SK-N-SH (cell line): ENCODE results near the gene TRNT1. TPM values are rescaled to one million over a fixed set of nuclear protein-coding genes. Genes with fewer than 3 reads are reported as not detected.

Source experiments
- CTCF ChIA-PET: fragments of 300-600, 350-600 bp; formaldehyde crosslinking; extraction: SDS; loops from one replicate; lab custom pipeline; 2021; lab: Yijun Ruan, JAX
- POLR2A ChIA-PET: fragments of 350-600 bp; sonication (Branson Sonifier 250); formaldehyde crosslinking; extraction: SDS; loops from one replicate; lab custom pipeline; 2020; ENCODE audit warnings: antibody characterized with exemption, inconsistent platforms; lab: Yijun Ruan, JAX
- DNase-seq: peaks from one replicate; pipeline ENCODE4 v3.0.0; 2012
- H2AFZ ChIP-seq: fragments of 200-600 bp; sonication (generic); 2 replicates; pipeline ENCODE4 v1.8.1; 2016; ENCODE audit warnings: antibody characterized with exemption, mild to moderate bottlenecking, low read depth
- H3F3A ChIP-seq: fragments of 200-600 bp; sonication (generic); replicated peaks from 2 replicates; pipeline ENCODE3; 2016; ENCODE audit warnings: antibody characterized with exemption, mild to moderate bottlenecking; ENCODE audit not compliant: insufficient read depth
- H3K27ac ChIP-seq, 2 experiments: fragments of 200-500 bp in 1 of 2; fragments of 200-600 bp in 1 of 2; sonication (Bioruptor generic) in 1 of 2; sonication (generic), shearing (Covaris generic) in 1 of 2; 2 replicates each; pipeline versions ENCODE4 v1.5.1 to v1.6.1; 2014 to 2016; ENCODE audit warnings: low read depth in 2 of 2, inconsistent platforms in 1 of 2, low read length in 1 of 2, mild to moderate bottlenecking in 1 of 2, mixed read lengths in 1 of 2
- H3K27me3 ChIP-seq: fragments of 200-600 bp; sonication (generic), shearing (Covaris generic); 2 replicates; pipeline ENCODE4 v1.6.1; 2016; ENCODE audit warnings: mixed run types; ENCODE audit not compliant: insufficient read depth
- H3K36me3 ChIP-seq, 2 experiments: fragments of 200-500 bp in 1 of 2; fragments of 200-600 bp in 1 of 2; sonication (Bioruptor generic) in 1 of 2; sonication (generic) in 1 of 2; replicated peaks in 1 of 2; 2 replicates each; pipeline versions ENCODE3 to v1.5.1; 2014 to 2016; ENCODE audit warnings: low read length in 1 of 2, mild to moderate bottlenecking in 1 of 2; ENCODE audit not compliant: insufficient read depth in 2 of 2, control insufficient read depth in 1 of 2
- H3K4me1 ChIP-seq, 2 experiments: fragments of 200-500 bp in 1 of 2; fragments of 200-600 bp in 1 of 2; sonication (Bioruptor generic) in 1 of 2; sonication (generic), shearing (Covaris generic) in 1 of 2; 2 replicates each; pipeline versions ENCODE4 v1.5.1 to v1.6.1; 2014 to 2016; ENCODE audit warnings: low read depth in 1 of 2, low read length in 1 of 2, mixed run types in 1 of 2; ENCODE audit not compliant: insufficient read depth in 2 of 2, control insufficient read depth in 1 of 2
- H3K4me2 ChIP-seq: fragments of 200-600 bp; sonication (generic), shearing (Covaris generic); 2 replicates; pipeline ENCODE4 v1.6.1; 2017; ENCODE audit warnings: mixed run types
- H3K4me3 ChIP-seq, 2 experiments: fragments of 200-500 bp in 1 of 2; fragments of 200-600 bp in 1 of 2; sonication (Bioruptor generic) in 1 of 2; sonication (generic), shearing (Covaris generic) in 1 of 2; 2 replicates each; pipeline versions ENCODE4 v1.5.1 to v1.8.1; 2014 to 2016; ENCODE audit warnings: low read depth in 2 of 2, inconsistent platforms in 1 of 2, low read length in 1 of 2, mild to moderate bottlenecking in 1 of 2, mixed read lengths in 1 of 2, moderate library complexity in 1 of 2
- H3K79me2 ChIP-seq: fragments of 200-600 bp; sonication (generic); 2 replicates; pipeline ENCODE4 v1.8.1; 2017; ENCODE audit warnings: mild to moderate bottlenecking; ENCODE audit not compliant: insufficient read depth
- H3K9ac ChIP-seq: fragments of 200-600 bp; sonication (generic); 2 replicates; pipeline ENCODE4 v1.6.1; 2017; ENCODE audit warnings: mixed run types
- H3K9me2 ChIP-seq: fragments of 200-600 bp; sonication (generic); 2 replicates; pipeline ENCODE4 v1.6.1; 2017; ENCODE audit warnings: mixed run types
- H3K9me3 ChIP-seq: fragments of 200-600 bp; sonication (generic); 2 replicates; pipeline ENCODE4 v1.6.1; 2017; ENCODE audit warnings: mixed run types, mild to moderate bottlenecking, moderate library complexity
- H4K20me1 ChIP-seq: fragments of 200-600 bp; sonication (generic); 2 replicates; pipeline ENCODE4 v1.6.1; 2017; ENCODE audit warnings: mild to moderate bottlenecking, mixed run types; ENCODE audit not compliant: insufficient read depth
- FOSL2 ChIP-seq: IDR thresholded peaks from 2 replicates; pipeline ENCODE4 v1.4.0; 2012; ENCODE audit warnings: low read depth, mild to moderate bottlenecking, moderate library complexity, borderline replicate concordance
- FOXJ3 ChIP-seq: sonication (generic); formaldehyde crosslinking; IDR thresholded peaks from 2 replicates; pipeline ENCODE4 v1.5.1; 2020; ENCODE audit warnings: mild to moderate bottlenecking, missing genetic modification reagents
- JUND ChIP-seq: IDR thresholded peaks from 2 replicates; pipeline ENCODE4 v1.4.0; 2012
- MXI1 ChIP-seq: IDR thresholded peaks from 2 replicates; pipeline ENCODE4 v1.6.1; 2012; ENCODE audit warnings: mild to moderate bottlenecking, low read depth, low read length, improper control_type of control experiment
- NRF1 ChIP-seq: IDR thresholded peaks from 2 replicates; pipeline ENCODE4 v1.6.1; 2012; ENCODE audit warnings: low read depth, mild to moderate bottlenecking, low read length
- RXRA ChIP-seq: IDR thresholded peaks from 2 replicates; pipeline ENCODE4 v1.4.0; 2012; ENCODE audit warnings: low read depth, mild to moderate bottlenecking, borderline replicate concordance
- YY1 ChIP-seq: IDR thresholded peaks from 2 replicates; pipeline ENCODE4 v1.4.0; 2012; ENCODE audit warnings: low read depth, mild to moderate bottlenecking
- WGBS: methylation state at CpG from one replicate; pipeline ENCODE4 v1.1.6; 2017; ENCODE audit warnings: low lambda C conversion rate; 5-methylcytosine and 5-hydroxymethylcytosine counted together
- polyA plus RNA-seq, 3 experiments: library from polyadenylated mRNA; depleted of rRNA; stranded (reverse); fragments of >200 nt; gene quantifications; 2 replicates each; pipeline ENCODE4 v1.2.3, GENCODE V29; 2012
- TF ChIP-seq, protein P1 (sequence below): IDR thresholded peaks from 2 replicates; pipeline ENCODE4 v1.6.1; 2012; ENCODE audit warnings: mild to moderate bottlenecking, low read depth, low read length, moderate library complexity
- TF ChIP-seq, protein P2 (sequence below): fragments of 150-350 bp; IDR thresholded peaks from 2 replicates; pipeline ENCODE4 v1.6.1; 2017; ENCODE audit warnings: antibody characterized with exemption, low read length, low read depth, borderline replicate concordance
- TF ChIP-seq, protein P3 (sequence below): fragments of 200-600 bp; sonication (generic); IDR thresholded peaks from 2 replicates; pipeline ENCODE4 v1.6.1; 2017; ENCODE audit warnings: antibody characterized with exemption, mild to moderate bottlenecking, moderate library complexity
- TF ChIP-seq, protein P4 (sequence below): IDR thresholded peaks from 2 replicates; pipeline ENCODE4 v1.4.0; 2012; ENCODE audit warnings: low read depth
- TF ChIP-seq, protein P5 (sequence below): IDR thresholded peaks from 2 replicates; pipeline ENCODE4; 2012

Gene TRNT1
- polyA plus RNA-seq, 1 of the 3 experiments (the other 2 are of a cell fraction) = 7.4 TPM

DNA sequence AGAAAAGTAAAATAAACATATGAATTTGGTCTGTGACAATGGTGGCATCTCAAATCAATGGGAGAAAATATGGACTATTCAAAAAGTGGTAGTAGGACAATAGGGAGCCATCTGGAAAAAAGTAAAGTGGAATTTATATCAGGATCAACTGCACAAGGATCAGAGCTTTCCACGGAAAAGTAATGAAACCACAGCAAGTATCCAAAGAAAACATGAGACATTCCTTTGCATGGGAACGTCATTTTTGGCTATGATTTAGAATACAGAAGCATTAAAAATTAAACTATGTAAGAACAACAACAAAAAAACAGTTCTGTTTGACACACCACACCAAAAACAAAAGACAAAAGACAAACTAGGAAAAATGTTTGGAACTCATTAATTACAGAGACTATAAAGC, 34.1 kb downstream of the TRNT1 start (continued):
- TF ChIP-seq, protein P1, sequence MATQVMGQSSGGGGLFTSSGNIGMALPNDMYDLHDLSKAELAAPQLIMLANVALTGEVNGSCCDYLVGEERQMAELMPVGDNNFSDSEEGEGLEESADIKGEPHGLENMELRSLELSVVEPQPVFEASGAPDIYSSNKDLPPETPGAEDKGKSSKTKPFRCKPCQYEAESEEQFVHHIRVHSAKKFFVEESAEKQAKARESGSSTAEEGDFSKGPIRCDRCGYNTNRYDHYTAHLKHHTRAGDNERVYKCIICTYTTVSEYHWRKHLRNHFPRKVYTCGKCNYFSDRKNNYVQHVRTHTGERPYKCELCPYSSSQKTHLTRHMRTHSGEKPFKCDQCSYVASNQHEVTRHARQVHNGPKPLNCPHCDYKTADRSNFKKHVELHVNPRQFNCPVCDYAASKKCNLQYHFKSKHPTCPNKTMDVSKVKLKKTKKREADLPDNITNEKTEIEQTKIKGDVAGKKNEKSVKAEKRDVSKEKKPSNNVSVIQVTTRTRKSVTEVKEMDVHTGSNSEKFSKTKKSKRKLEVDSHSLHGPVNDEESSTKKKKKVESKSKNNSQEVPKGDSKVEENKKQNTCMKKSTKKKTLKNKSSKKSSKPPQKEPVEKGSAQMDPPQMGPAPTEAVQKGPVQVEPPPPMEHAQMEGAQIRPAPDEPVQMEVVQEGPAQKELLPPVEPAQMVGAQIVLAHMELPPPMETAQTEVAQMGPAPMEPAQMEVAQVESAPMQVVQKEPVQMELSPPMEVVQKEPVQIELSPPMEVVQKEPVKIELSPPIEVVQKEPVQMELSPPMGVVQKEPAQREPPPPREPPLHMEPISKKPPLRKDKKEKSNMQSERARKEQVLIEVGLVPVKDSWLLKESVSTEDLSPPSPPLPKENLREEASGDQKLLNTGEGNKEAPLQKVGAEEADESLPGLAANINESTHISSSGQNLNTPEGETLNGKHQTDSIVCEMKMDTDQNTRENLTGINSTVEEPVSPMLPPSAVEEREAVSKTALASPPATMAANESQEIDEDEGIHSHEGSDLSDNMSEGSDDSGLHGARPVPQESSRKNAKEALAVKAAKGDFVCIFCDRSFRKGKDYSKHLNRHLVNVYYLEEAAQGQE = no peak
- TF ChIP-seq MXI1 = no peak
- no peak for TF ChIP-seq JUND
- no peak for TF ChIP-seq YY1

DNA sequence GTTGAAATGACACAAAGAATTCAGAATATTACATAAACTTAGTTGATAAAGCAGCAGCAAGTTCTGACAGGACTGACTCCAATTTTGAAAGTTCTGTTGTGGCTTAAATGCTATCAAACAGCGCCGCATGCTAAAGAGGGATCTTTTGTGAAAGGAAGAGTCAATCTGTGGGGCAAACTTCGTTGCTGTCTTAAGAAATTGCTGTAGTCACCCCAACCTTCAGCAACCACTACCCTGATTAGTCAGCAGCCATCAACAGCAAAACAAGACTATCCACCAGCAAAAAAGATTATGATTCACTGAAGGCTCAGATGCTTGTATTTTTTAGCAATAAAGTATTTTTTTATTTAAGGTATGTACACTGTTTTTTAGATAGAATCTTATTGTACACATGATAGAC, 38.5 kb downstream of the TRNT1 start:
- Histone ChIP-seq H2AFZ (no peak overlapping the region), H3K9ac (no peak overlapping the region), H3K9me2 (no peaks in the 10 kb centered on the region), H3K4me3 (no peak overlapping the region), H3K4me2 (no peak overlapping the region), H3K27ac (no peak overlapping the region)
- DNase-seq = no peak
- POLR2A ChIA-PET = no interaction called here
- WGBS = 63% methylated on average over 3 of the region's 3 CpGs
- TF ChIP-seq MXI1 = no peak
- TF ChIP-seq, protein P2, sequence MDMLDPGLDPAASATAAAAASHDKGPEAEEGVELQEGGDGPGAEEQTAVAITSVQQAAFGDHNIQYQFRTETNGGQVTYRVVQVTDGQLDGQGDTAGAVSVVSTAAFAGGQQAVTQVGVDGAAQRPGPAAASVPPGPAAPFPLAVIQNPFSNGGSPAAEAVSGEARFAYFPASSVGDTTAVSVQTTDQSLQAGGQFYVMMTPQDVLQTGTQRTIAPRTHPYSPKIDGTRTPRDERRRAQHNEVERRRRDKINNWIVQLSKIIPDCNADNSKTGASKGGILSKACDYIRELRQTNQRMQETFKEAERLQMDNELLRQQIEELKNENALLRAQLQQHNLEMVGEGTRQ = no peak
- TF ChIP-seq FOXJ3 = no peak
- TF ChIP-seq, protein P3, sequence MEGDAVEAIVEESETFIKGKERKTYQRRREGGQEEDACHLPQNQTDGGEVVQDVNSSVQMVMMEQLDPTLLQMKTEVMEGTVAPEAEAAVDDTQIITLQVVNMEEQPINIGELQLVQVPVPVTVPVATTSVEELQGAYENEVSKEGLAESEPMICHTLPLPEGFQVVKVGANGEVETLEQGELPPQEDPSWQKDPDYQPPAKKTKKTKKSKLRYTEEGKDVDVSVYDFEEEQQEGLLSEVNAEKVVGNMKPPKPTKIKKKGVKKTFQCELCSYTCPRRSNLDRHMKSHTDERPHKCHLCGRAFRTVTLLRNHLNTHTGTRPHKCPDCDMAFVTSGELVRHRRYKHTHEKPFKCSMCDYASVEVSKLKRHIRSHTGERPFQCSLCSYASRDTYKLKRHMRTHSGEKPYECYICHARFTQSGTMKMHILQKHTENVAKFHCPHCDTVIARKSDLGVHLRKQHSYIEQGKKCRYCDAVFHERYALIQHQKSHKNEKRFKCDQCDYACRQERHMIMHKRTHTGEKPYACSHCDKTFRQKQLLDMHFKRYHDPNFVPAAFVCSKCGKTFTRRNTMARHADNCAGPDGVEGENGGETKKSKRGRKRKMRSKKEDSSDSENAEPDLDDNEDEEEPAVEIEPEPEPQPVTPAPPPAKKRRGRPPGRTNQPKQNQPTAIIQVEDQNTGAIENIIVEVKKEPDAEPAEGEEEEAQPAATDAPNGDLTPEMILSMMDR = no peak
- no peak for TF ChIP-seq NRF1
- no peak for TF ChIP-seq JUND
- TF ChIP-seq RXRA = no peak
- TF ChIP-seq, protein P4, sequence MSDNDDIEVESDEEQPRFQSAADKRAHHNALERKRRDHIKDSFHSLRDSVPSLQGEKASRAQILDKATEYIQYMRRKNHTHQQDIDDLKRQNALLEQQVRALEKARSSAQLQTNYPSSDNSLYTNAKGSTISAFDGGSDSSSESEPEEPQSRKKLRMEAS = no peak
- TF ChIP-seq FOSL2 = no peak
- TF ChIP-seq, protein P5, sequence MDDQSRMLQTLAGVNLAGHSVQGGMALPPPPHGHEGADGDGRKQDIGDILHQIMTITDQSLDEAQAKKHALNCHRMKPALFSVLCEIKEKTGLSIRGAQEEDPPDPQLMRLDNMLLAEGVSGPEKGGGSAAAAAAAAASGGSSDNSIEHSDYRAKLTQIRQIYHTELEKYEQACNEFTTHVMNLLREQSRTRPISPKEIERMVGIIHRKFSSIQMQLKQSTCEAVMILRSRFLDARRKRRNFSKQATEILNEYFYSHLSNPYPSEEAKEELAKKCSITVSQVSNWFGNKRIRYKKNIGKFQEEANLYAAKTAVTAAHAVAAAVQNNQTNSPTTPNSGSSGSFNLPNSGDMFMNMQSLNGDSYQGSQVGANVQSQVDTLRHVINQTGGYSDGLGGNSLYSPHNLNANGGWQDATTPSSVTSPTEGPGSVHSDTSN = no peak
- TF ChIP-seq, all 33 proteins: peak for 0
- H3K79me2 ChIP-seq = no peaks in the 10 kb centered on the region
- CTCF ChIA-PET = no interaction called here
- H3K4me1 ChIP-seq = no peaks in the 10 kb centered on the region
- no peaks in the 10 kb centered on the region for H3F3A ChIP-seq
- no peaks in the 10 kb centered on the region for H4K20me1 ChIP-seq
- H3K36me3 ChIP-seq = peaks cover 77 to 80% of the 10 kb centered on the region in 2 experiments
- H3K27me3 ChIP-seq = no peaks in the 10 kb centered on the region
- no peaks in the 10 kb centered on the region for H3K9me3 ChIP-seq
